Stimulated activated naive CD8-positive, alpha-beta T cell treated with anti-CD3 and anti-CD28 coated beads, Interleukin-15, Interleukin-2, amounts not matched to agents 100 ng/mL and 50 ng/mL, for 24 hours (primary cell): ENCODE data around the gene C9orf78.

ENCODE experiments used
- H3K27ac Mint-ChIP-seq: one replicate; pipeline ENCODE4 v1.8.0; 2021; ENCODE audit warnings: mild to moderate bottlenecking, mixed read lengths
- H3K27me3 Mint-ChIP-seq: one replicate; pipeline ENCODE4 v1.8.0; 2021; ENCODE audit warnings: mixed read lengths
- H3K36me3 Mint-ChIP-seq: one replicate; pipeline ENCODE4 v1.8.0; 2021; ENCODE audit warnings: low read depth, mixed read lengths
- H3K4me1 Mint-ChIP-seq: one replicate; pipeline ENCODE4 v1.8.0; 2021; ENCODE audit warnings: low read depth, mixed read lengths
- H3K4me3 Mint-ChIP-seq: one replicate; pipeline ENCODE4 v1.8.0; 2021; ENCODE audit warnings: mild to moderate bottlenecking, mixed read lengths
- H3K9me3 Mint-ChIP-seq: one replicate; pipeline ENCODE4 v1.8.0; 2021; ENCODE audit warnings: mixed read lengths

The C9orf78 gene

GRCh38 chr9:129835128-129835859, at the start of gene C9orf78, which contains the start of gene USP20:
Gene C9orf78, minus strand, starts transcription at chr9:129835275. Its CDS starts 54 bp downstream, at chr9:129835221.
Gene USP20, plus strand, starts transcription at chr9:129835458. Its CDS starts 17,098 bp downstream, at chr9:129852556.
- Mint-ChIP-seq H3K27ac (peak within 1 kb of the TSS; percentile 94), H3K36me3 (peaks cover 37% of the 10 kb centered on the region), H3K4me1 (peaks cover 57% of the 10 kb centered on the region), H3K9me3 (no peaks in the 10 kb centered on the region), H3K27me3 (no peaks in the 10 kb centered on the region), H3K4me3 (peak within 1 kb of the TSS; percentile 95)

GRCh38 chr9:129884220-129885017, 49.3 kb upstream of the C9orf78 start:
- Mint-ChIP-seq H3K9me3 (no peaks in the 10 kb centered on the region), H3K27ac (peak overlapping the region; percentile 100), H3K4me1 (peaks cover 60% of the 10 kb centered on the region), H3K27me3 (peaks cover 3% of the 10 kb centered on the region), H3K4me3 (peak overlapping the region; percentile 97), H3K36me3 (peaks cover 57% of the 10 kb centered on the region)

GRCh38 chr9:129881547-129882324, 46.7 kb upstream of the C9orf78 start:
- Mint-ChIP-seq H3K4me1 (peaks cover 37% of the 10 kb centered on the region), H3K27ac (peak overlapping the region; percentile 40), H3K9me3 (no peaks in the 10 kb centered on the region), H3K36me3 (peaks cover 45% of the 10 kb centered on the region), H3K4me3 (no peak overlapping the region), H3K27me3 (no peaks in the 10 kb centered on the region)

- Mint-ChIP-seq H3K27ac (peak overlapping the region; percentile 45), H3K27me3 (no peaks in the 10 kb centered on the region), H3K36me3 (peaks cover 44% of the 10 kb centered on the region), H3K9me3 (no peaks in the 10 kb centered on the region), H3K4me1 (peaks cover 31% of the 10 kb centered on the region), H3K4me3 (no peak overlapping the region)
Measured at GRCh38 chr9:129880654-129881546, 45.8 kb upstream of the C9orf78 start.

- Mint-ChIP-seq H3K4me1 (peaks cover 24% of the 10 kb centered on the region), H3K36me3 (peaks cover 38% of the 10 kb centered on the region), H3K9me3 (no peaks in the 10 kb centered on the region), H3K4me3 (no peak overlapping the region), H3K27ac (no peak overlapping the region), H3K27me3 (no peaks in the 10 kb centered on the region)
Measured at GRCh38 chr9:129879991-129880653, 45.0 kb upstream of the C9orf78 start.

- Mint-ChIP-seq H3K27me3 (no peaks in the 10 kb centered on the region), H3K9me3 (no peaks in the 10 kb centered on the region), H3K4me1 (peaks cover 18% of the 10 kb centered on the region), H3K4me3 (no peak overlapping the region), H3K27ac (no peak overlapping the region), H3K36me3 (peaks cover 36% of the 10 kb centered on the region)
Measured at GRCh38 chr9:129879103-129879699, 44.1 kb upstream of the C9orf78 start.

- no peak overlapping the region for H3K4me3 Mint-ChIP-seq
- H3K36me3 Mint-ChIP-seq = peaks cover 35% of the 10 kb centered on the region
- H3K4me1 Mint-ChIP-seq = peaks cover 10% of the 10 kb centered on the region
- H3K27me3 Mint-ChIP-seq = no peaks in the 10 kb centered on the region
- H3K9me3 Mint-ChIP-seq = no peaks in the 10 kb centered on the region
- no peak overlapping the region for H3K27ac Mint-ChIP-seq
Measured at GRCh38 chr9:129878291-129878690, 43.2 kb upstream of the C9orf78 start.

- Mint-ChIP-seq H3K27ac (peak overlapping the region; percentile 36), H3K36me3 (peaks cover 31% of the 10 kb centered on the region), H3K9me3 (no peaks in the 10 kb centered on the region), H3K4me1 (peaks cover 9% of the 10 kb centered on the region), H3K27me3 (no peaks in the 10 kb centered on the region), H3K4me3 (no peak overlapping the region)
Measured at GRCh38 chr9:129876815-129877214, 41.7 kb upstream of the C9orf78 start.

GRCh38 chr9:129875687-129876395, 40.8 kb upstream of the C9orf78 start:
- no peaks in the 10 kb centered on the region for H3K9me3 Mint-ChIP-seq
- peaks cover 12% of the 10 kb centered on the region for H3K4me1 Mint-ChIP-seq
- H3K36me3 Mint-ChIP-seq = peaks cover 34% of the 10 kb centered on the region
- no peak overlapping the region for H3K27ac Mint-ChIP-seq
- no peak overlapping the region for H3K4me3 Mint-ChIP-seq
- H3K27me3 Mint-ChIP-seq = no peaks in the 10 kb centered on the region

GRCh38 chr9:129875181-129875611, 40.1 kb upstream of the C9orf78 start:
- Mint-ChIP-seq H3K27ac (no peak overlapping the region), H3K4me1 (peaks cover 19% of the 10 kb centered on the region), H3K4me3 (no peak overlapping the region), H3K9me3 (no peaks in the 10 kb centered on the region), H3K36me3 (peaks cover 35% of the 10 kb centered on the region), H3K27me3 (no peaks in the 10 kb centered on the region)

GRCh38 chr9:129874261-129875101, 39.4 kb upstream of the C9orf78 start:
- H3K27ac Mint-ChIP-seq = no peak overlapping the region
- no peaks in the 10 kb centered on the region for H3K9me3 Mint-ChIP-seq
- H3K4me1 Mint-ChIP-seq = peaks cover 26% of the 10 kb centered on the region
- no peaks in the 10 kb centered on the region for H3K27me3 Mint-ChIP-seq
- H3K4me3 Mint-ChIP-seq = no peak overlapping the region
- peaks cover 30% of the 10 kb centered on the region for H3K36me3 Mint-ChIP-seq

- peaks cover 34% of the 10 kb centered on the region for H3K4me1 Mint-ChIP-seq
- H3K36me3 Mint-ChIP-seq = peaks cover 30% of the 10 kb centered on the region
- H3K27me3 Mint-ChIP-seq = no peaks in the 10 kb centered on the region
Measured at GRCh38 chr9:129873563-129874190, 38.6 kb upstream of the C9orf78 start.

More at GRCh38 chr9:129873563-129874190, 38.6 kb upstream of the C9orf78 start:
- Mint-ChIP-seq H3K27ac (peak overlapping the region; percentile 23), H3K4me3 (no peak overlapping the region), H3K9me3 (no peaks in the 10 kb centered on the region)
